ENCODE measurements around the gene TTLL1.
A peak's percentile ranks its signal among the peaks of the same experiment; 100 is the strongest.

TTLL1 gene

GRCh38 chr22:43088984-43089717 lies at the start of gene TTLL1:
TSS of gene TTLL1 (minus strand) at chr22:43089391. CDS start at chr22:43075586, 13,805 bp downstream.
- no peaks in the 10 kb centered on the region for H3K36me3 ChIP-seq (ENCODE audit: control insufficient read depth, insufficient read depth, low read length)
- H3K9me3 ChIP-seq (ENCODE audit: control insufficient read depth, insufficient read depth, low read length) = no peaks in the 10 kb centered on the region
- H3K27ac ChIP-seq (ENCODE audit: low read depth, low read length) = peak within 1 kb of the TSS; percentile 42
- H3K27me3 ChIP-seq (ENCODE audit: control insufficient read depth, insufficient read depth, low read length) = no peaks in the 10 kb centered on the region
- H3K4me3 ChIP-seq (ENCODE audit: low read depth, low read length) = peak within 1 kb of the TSS; percentile 97
- H3K9ac ChIP-seq (ENCODE audit: low read depth, low read length) = peak within 1 kb of the TSS; percentile 85
- H3K4me1 ChIP-seq (ENCODE audit: control insufficient read depth, insufficient read depth, low read length) = peaks cover 3% of the 10 kb centered on the region; the same call in 1 of the 2 replicates

- H3K36me3 ChIP-seq (ENCODE audit: control insufficient read depth, insufficient read depth, low read length) = peaks cover 88% of the 10 kb centered on the region
- H3K27ac ChIP-seq (ENCODE audit: low read depth, low read length) = no peak overlapping the region
- no peaks in the 10 kb centered on the region for H3K27me3 ChIP-seq (ENCODE audit: control insufficient read depth, insufficient read depth, low read length)
- no peaks in the 10 kb centered on the region for H3K4me1 ChIP-seq (ENCODE audit: control insufficient read depth, insufficient read depth, low read length)
- H3K4me3 ChIP-seq (ENCODE audit: low read depth, low read length) = no peak overlapping the region
- no peaks in the 10 kb centered on the region for H3K9me3 ChIP-seq (ENCODE audit: control insufficient read depth, insufficient read depth, low read length)
- no peak overlapping the region for H3K9ac ChIP-seq (ENCODE audit: low read depth, low read length)
These were observed 47.6 kb upstream of the TTLL1 start for GRCh38 chr22:43136801-43137200.

GRCh38 chr22:43136255-43136654 lies 47.1 kb upstream of the TTLL1 start:
- Histone ChIP-seq H3K9me3 (ENCODE audit: control insufficient read depth, insufficient read depth, low read length) (no peaks in the 10 kb centered on the region), H3K27me3 (ENCODE audit: control insufficient read depth, insufficient read depth, low read length) (no peaks in the 10 kb centered on the region), H3K4me3 (ENCODE audit: low read depth, low read length) (no peak overlapping the region), H3K4me1 (ENCODE audit: control insufficient read depth, insufficient read depth, low read length) (no peaks in the 10 kb centered on the region), H3K9ac (ENCODE audit: low read depth, low read length) (no peak overlapping the region), H3K27ac (ENCODE audit: low read depth, low read length) (no peak overlapping the region), H3K36me3 (ENCODE audit: control insufficient read depth, insufficient read depth, low read length) (peaks cover 91% of the 10 kb centered on the region)

GRCh38 chr22:43135565-43135964 lies 46.4 kb upstream of the TTLL1 start:
- H3K36me3 ChIP-seq (ENCODE audit: control insufficient read depth, insufficient read depth, low read length) = peaks cover 87% of the 10 kb centered on the region
- no peaks in the 10 kb centered on the region for H3K27me3 ChIP-seq (ENCODE audit: control insufficient read depth, insufficient read depth, low read length)
- H3K4me3 ChIP-seq (ENCODE audit: low read depth, low read length) = no peak overlapping the region
- no peaks in the 10 kb centered on the region for H3K4me1 ChIP-seq (ENCODE audit: control insufficient read depth, insufficient read depth, low read length)
- no peaks in the 10 kb centered on the region for H3K9me3 ChIP-seq (ENCODE audit: control insufficient read depth, insufficient read depth, low read length)
- no peak overlapping the region for H3K27ac ChIP-seq (ENCODE audit: low read depth, low read length)
- no peak overlapping the region for H3K9ac ChIP-seq (ENCODE audit: low read depth, low read length)

- no peaks in the 10 kb centered on the region for H3K27me3 ChIP-seq (ENCODE audit: control insufficient read depth, insufficient read depth, low read length)
- no peak overlapping the region for H3K4me3 ChIP-seq (ENCODE audit: low read depth, low read length)
- no peak overlapping the region for H3K9ac ChIP-seq (ENCODE audit: low read depth, low read length)
- peaks cover 77% of the 10 kb centered on the region for H3K36me3 ChIP-seq (ENCODE audit: control insufficient read depth, insufficient read depth, low read length)
- H3K27ac ChIP-seq (ENCODE audit: low read depth, low read length) = no peak overlapping the region
- 0 out of 2 replicates have a peak, but pooled peaks cover 1% of the 10 kb centered on the region for H3K4me1 ChIP-seq (ENCODE audit: control insufficient read depth, insufficient read depth, low read length)
- H3K9me3 ChIP-seq (ENCODE audit: control insufficient read depth, insufficient read depth, low read length) = no peaks in the 10 kb centered on the region
These were observed 45.4 kb upstream of the TTLL1 start for GRCh38 chr22:43134553-43134952.

- peaks cover 66% of the 10 kb centered on the region for H3K36me3 ChIP-seq (ENCODE audit: control insufficient read depth, insufficient read depth, low read length)
- no peak overlapping the region for H3K27ac ChIP-seq (ENCODE audit: low read depth, low read length)
- H3K4me1 ChIP-seq (ENCODE audit: control insufficient read depth, insufficient read depth, low read length) = peaks cover 9% of the 10 kb centered on the region; the same call in 1 of the 2 replicates
These were observed 44.2 kb upstream of the TTLL1 start for GRCh38 chr22:43133401-43133800.

GRCh38 chr22:43131773-43132501 lies 42.7 kb upstream of the TTLL1 start:
- no peak overlapping the region for H3K4me3 ChIP-seq (ENCODE audit: low read depth, low read length)
- H3K36me3 ChIP-seq (ENCODE audit: control insufficient read depth, insufficient read depth, low read length) = peaks cover 51% of the 10 kb centered on the region
- H3K9ac ChIP-seq (ENCODE audit: low read depth, low read length) = no peak overlapping the region
- no peaks in the 10 kb centered on the region for H3K9me3 ChIP-seq (ENCODE audit: control insufficient read depth, insufficient read depth, low read length)
- no peak overlapping the region for H3K27ac ChIP-seq (ENCODE audit: low read depth, low read length)
- H3K4me1 ChIP-seq (ENCODE audit: control insufficient read depth, insufficient read depth, low read length) = peaks cover 9% of the 10 kb centered on the region; the same call in 1 of the 2 replicates
- H3K27me3 ChIP-seq (ENCODE audit: control insufficient read depth, insufficient read depth, low read length) = no peaks in the 10 kb centered on the region

More at GRCh38 chr22:43133401-43133800, 44.2 kb upstream of the TTLL1 start:
- Histone ChIP-seq H3K9me3 (ENCODE audit: control insufficient read depth, insufficient read depth, low read length) (no peaks in the 10 kb centered on the region), H3K9ac (ENCODE audit: low read depth, low read length) (no peak overlapping the region), H3K4me3 (ENCODE audit: low read depth, low read length) (no peak overlapping the region), H3K27me3 (ENCODE audit: control insufficient read depth, insufficient read depth, low read length) (no peaks in the 10 kb centered on the region)

GRCh38 chr22:43129426-43130425 lies 40.5 kb upstream of the TTLL1 start:
- Histone ChIP-seq H3K27me3 (ENCODE audit: control insufficient read depth, insufficient read depth, low read length) (no peaks in the 10 kb centered on the region), H3K4me1 (ENCODE audit: control insufficient read depth, insufficient read depth, low read length) (peaks cover 9% of the 10 kb centered on the region; the same call in 1 of the 2 replicates), H3K4me3 (ENCODE audit: low read depth, low read length) (no peak overlapping the region), H3K9ac (ENCODE audit: low read depth, low read length) (no peak overlapping the region), H3K9me3 (ENCODE audit: control insufficient read depth, insufficient read depth, low read length) (no peaks in the 10 kb centered on the region), H3K36me3 (ENCODE audit: control insufficient read depth, insufficient read depth, low read length) (peaks cover 32% of the 10 kb centered on the region), H3K27ac (ENCODE audit: low read depth, low read length) (no peak overlapping the region)

- Histone ChIP-seq H3K9me3 (ENCODE audit: control insufficient read depth, insufficient read depth, low read length) (no peaks in the 10 kb centered on the region), H3K4me3 (ENCODE audit: low read depth, low read length) (no peak overlapping the region), H3K27ac (ENCODE audit: low read depth, low read length) (no peak overlapping the region), H3K9ac (ENCODE audit: low read depth, low read length) (no peak overlapping the region), H3K4me1 (ENCODE audit: control insufficient read depth, insufficient read depth, low read length) (peaks cover 9% of the 10 kb centered on the region; the same call in 1 of the 2 replicates), H3K27me3 (ENCODE audit: control insufficient read depth, insufficient read depth, low read length) (no peaks in the 10 kb centered on the region), H3K36me3 (ENCODE audit: control insufficient read depth, insufficient read depth, low read length) (peaks cover 25% of the 10 kb centered on the region)
These were observed 39.8 kb upstream of the TTLL1 start for GRCh38 chr22:43128928-43129424.

GRCh38 chr22:43128116-43128515 lies 38.9 kb upstream of the TTLL1 start:
- Histone ChIP-seq H3K27ac (ENCODE audit: low read depth, low read length) (no peak overlapping the region), H3K36me3 (ENCODE audit: control insufficient read depth, insufficient read depth, low read length) (peaks cover 20% of the 10 kb centered on the region), H3K9me3 (ENCODE audit: control insufficient read depth, insufficient read depth, low read length) (no peaks in the 10 kb centered on the region), H3K9ac (ENCODE audit: low read depth, low read length) (no peak overlapping the region), H3K4me1 (ENCODE audit: control insufficient read depth, insufficient read depth, low read length) (peaks cover 9% of the 10 kb centered on the region; the same call in 1 of the 2 replicates), H3K27me3 (ENCODE audit: control insufficient read depth, insufficient read depth, low read length) (no peaks in the 10 kb centered on the region), H3K4me3 (ENCODE audit: low read depth, low read length) (no peak overlapping the region)

Data from HUES48 (cell line).